ENCODE results near the gene HOTAIR. TPM values are rescaled to one million over a fixed set of nuclear protein-coding genes. Genes with fewer than 3 reads are reported as not detected.

The HOTAIR gene
- total RNA-seq, 1 donor from 2014 or later = not detected

DNA sequence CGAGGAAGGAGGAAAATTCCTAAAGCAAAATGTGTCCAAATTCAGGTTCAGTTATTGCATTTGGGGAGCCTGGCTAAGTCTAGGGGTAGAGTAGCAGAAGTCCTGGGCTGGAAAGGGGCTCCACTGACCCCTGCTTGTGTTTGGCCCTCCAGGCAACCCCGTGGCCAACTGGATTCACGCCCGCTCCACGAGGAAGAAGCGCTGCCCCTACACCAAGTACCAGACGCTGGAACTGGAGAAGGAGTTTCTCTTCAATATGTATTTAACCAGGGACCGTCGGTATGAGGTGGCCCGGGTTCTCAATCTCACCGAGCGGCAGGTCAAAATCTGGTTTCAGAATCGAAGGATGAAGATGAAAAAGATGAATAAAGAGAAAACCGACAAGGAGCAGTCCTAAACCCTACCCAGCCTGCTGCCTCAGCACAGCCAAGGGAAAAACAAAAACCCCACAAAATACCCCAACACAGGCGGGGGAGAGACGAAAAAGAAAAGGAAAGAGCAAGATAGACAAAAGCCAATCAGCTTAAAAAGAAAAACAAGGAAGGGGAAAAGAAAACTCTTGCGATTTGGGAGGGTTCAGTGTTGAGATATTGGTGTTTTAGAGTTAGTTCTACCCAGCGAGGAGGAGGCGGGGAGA lies 27.6 kb upstream of the HOTAIR start:
- Histone ChIP-seq H3K79me2 (ENCODE audit: insufficient read depth, low read length) (no peaks in the 10 kb centered on the region), H3K27me3 (ENCODE audit: insufficient read depth, low read length) (peaks cover 94% of the 10 kb centered on the region), H3K9ac (ENCODE audit: low read length) (no peak overlapping the region), H2AFZ (ENCODE audit: low read depth, low read length) (no peak overlapping the region), H3K4me1 (ENCODE audit: insufficient read depth, low read length) (peaks cover 5% of the 10 kb centered on the region), H3K36me3 (ENCODE audit: insufficient read depth, low read length) (no peaks in the 10 kb centered on the region), H3K9me3 (ENCODE audit: insufficient read depth, low read depth, low read length) (no peaks in the 10 kb centered on the region), H4K20me1 (ENCODE audit: insufficient read depth, low read length) (no peaks in the 10 kb centered on the region), H3K4me2 (ENCODE audit: low read length) (no peak overlapping the region), H3K27ac (ENCODE audit: low read depth, low read length) (no peak overlapping the region), H3K4me3 (ENCODE audit: insufficient read depth, low read depth, low read length) (no peak overlapping the region)
- TF ChIP-seq EZH2 (IDR thresholded peaks at IDR 0.05; ENCODE audit: insufficient read depth, low read length) = peak; percentile 21
- no peak for TF ChIP-seq CTCF (IDR thresholded peaks at IDR 0.05; ENCODE audit: insufficient read depth, low read depth, low read length)
- H3K27me3 Mint-ChIP-seq (ENCODE audit: low read depth, unreplicated experiment) = peaks cover 92% of the 10 kb centered on the region
- FAIRE-seq (no peak), DNase-seq (ENCODE audit: low read depth) (no peak)
- H3K9me3 Mint-ChIP-seq (ENCODE audit: unreplicated experiment) = peaks cover 14% of the 10 kb centered on the region
- H3K27ac Mint-ChIP-seq (ENCODE audit: unreplicated experiment) = peak overlapping the region; percentile 47
- peaks cover 2% of the 10 kb centered on the region for H3K36me3 Mint-ChIP-seq (ENCODE audit: low read depth, unreplicated experiment)
- H3K4me1 Mint-ChIP-seq (ENCODE audit: low read depth, unreplicated experiment) = no peaks in the 10 kb centered on the region
- H3K4me3 Mint-ChIP-seq (ENCODE audit: unreplicated experiment) = no peak overlapping the region

GRCh38 chr12:54001283-54002187 lies 26.8 kb upstream of the HOTAIR start:
- no peaks in the 10 kb centered on the region for H3K9me3 ChIP-seq (ENCODE audit: insufficient read depth, low read depth, low read length)
- peak overlapping the region; percentile 12 for H3K27ac Mint-ChIP-seq (ENCODE audit: unreplicated experiment)
- H3K36me3 Mint-ChIP-seq (ENCODE audit: low read depth, unreplicated experiment) = peaks cover 2% of the 10 kb centered on the region
- H3K4me3 ChIP-seq (ENCODE audit: insufficient read depth, low read depth, low read length) = no peak overlapping the region
- no peaks in the 10 kb centered on the region for H3K79me2 ChIP-seq (ENCODE audit: insufficient read depth, low read length)
- no peaks in the 10 kb centered on the region for H3K4me1 Mint-ChIP-seq (ENCODE audit: low read depth, unreplicated experiment)
- H3K36me3 ChIP-seq (ENCODE audit: insufficient read depth, low read length) = no peaks in the 10 kb centered on the region
- no peak overlapping the region for H3K9ac ChIP-seq (ENCODE audit: low read length)
- DNase-seq (ENCODE audit: low read depth) = no peak
- no peak overlapping the region for H3K4me3 Mint-ChIP-seq (ENCODE audit: unreplicated experiment)
- FAIRE-seq = no peak
- TF ChIP-seq CTCF (IDR thresholded peaks at IDR 0.05; ENCODE audit: insufficient read depth, low read depth, low read length) (no peak), EZH2 (IDR thresholded peaks at IDR 0.05; ENCODE audit: insufficient read depth, low read length) (peak; percentile 2)
- H3K27me3 ChIP-seq (ENCODE audit: insufficient read depth, low read length) = peaks cover 94% of the 10 kb centered on the region
- peaks cover 19% of the 10 kb centered on the region for H3K9me3 Mint-ChIP-seq (ENCODE audit: unreplicated experiment)
- H3K4me1 ChIP-seq (ENCODE audit: insufficient read depth, low read length) = peaks cover 5% of the 10 kb centered on the region
- no peak overlapping the region for H2AFZ ChIP-seq (ENCODE audit: low read depth, low read length)
- peaks cover 91% of the 10 kb centered on the region for H3K27me3 Mint-ChIP-seq (ENCODE audit: low read depth, unreplicated experiment)
- H3K27ac ChIP-seq (ENCODE audit: low read depth, low read length) = no peak overlapping the region
- H3K4me2 ChIP-seq (ENCODE audit: low read length) = no peak overlapping the region
- no peaks in the 10 kb centered on the region for H4K20me1 ChIP-seq (ENCODE audit: insufficient read depth, low read length)

Data from astrocyte (in vitro differentiated cells and primary cell).